ENCODE results near the gene SPTBN1. TPM values are rescaled to one million over a fixed set of nuclear protein-coding genes. Genes with fewer than 3 reads are reported as not detected.

The SPTBN1 gene
- total RNA-seq, 6 experiments from 2014 or later: 128 to 169 (median 159) TPM

DNA sequence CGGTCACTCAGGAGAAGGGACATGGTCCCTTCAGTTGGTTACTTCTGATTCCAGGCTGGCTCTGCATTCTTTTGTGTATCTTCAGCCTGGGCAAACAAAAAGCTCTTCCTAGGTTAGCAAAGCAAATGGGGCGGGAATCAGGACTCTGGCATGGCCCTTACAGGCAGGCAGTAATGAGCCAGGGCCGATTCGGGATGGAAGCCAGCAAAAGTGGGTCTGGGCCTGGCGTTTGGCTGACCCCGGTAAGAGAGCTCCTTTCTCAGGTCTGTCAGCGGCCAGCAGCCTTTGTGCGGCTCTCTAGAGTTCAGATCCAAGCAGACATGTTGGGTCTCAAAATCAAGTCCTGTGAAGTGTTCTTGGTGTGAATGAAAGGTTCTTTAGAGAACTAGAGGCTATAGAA is 185.9 kb downstream of the SPTBN1 start:
- DNase-seq: no peak
- Mint-ChIP-seq H3K36me3 (ENCODE audit: low read depth) (peaks cover 55% of the 10 kb centered on the region), H3K4me3 (no peak overlapping the region), H3K27me3 (ENCODE audit: insufficient read depth) (no peaks in the 10 kb centered on the region; the same call in 1 of the 2 replicates), H3K27ac (no peak overlapping the region), H3K9me3 (no peaks in the 10 kb centered on the region), H3K4me1 (ENCODE audit: low read depth) (peaks cover 12% of the 10 kb centered on the region; the same call in 1 of the 2 replicates)
- TF ChIP-seq, protein P1, sequence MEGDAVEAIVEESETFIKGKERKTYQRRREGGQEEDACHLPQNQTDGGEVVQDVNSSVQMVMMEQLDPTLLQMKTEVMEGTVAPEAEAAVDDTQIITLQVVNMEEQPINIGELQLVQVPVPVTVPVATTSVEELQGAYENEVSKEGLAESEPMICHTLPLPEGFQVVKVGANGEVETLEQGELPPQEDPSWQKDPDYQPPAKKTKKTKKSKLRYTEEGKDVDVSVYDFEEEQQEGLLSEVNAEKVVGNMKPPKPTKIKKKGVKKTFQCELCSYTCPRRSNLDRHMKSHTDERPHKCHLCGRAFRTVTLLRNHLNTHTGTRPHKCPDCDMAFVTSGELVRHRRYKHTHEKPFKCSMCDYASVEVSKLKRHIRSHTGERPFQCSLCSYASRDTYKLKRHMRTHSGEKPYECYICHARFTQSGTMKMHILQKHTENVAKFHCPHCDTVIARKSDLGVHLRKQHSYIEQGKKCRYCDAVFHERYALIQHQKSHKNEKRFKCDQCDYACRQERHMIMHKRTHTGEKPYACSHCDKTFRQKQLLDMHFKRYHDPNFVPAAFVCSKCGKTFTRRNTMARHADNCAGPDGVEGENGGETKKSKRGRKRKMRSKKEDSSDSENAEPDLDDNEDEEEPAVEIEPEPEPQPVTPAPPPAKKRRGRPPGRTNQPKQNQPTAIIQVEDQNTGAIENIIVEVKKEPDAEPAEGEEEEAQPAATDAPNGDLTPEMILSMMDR (IDR thresholded peaks at IDR 0.05): no peak

DNA sequence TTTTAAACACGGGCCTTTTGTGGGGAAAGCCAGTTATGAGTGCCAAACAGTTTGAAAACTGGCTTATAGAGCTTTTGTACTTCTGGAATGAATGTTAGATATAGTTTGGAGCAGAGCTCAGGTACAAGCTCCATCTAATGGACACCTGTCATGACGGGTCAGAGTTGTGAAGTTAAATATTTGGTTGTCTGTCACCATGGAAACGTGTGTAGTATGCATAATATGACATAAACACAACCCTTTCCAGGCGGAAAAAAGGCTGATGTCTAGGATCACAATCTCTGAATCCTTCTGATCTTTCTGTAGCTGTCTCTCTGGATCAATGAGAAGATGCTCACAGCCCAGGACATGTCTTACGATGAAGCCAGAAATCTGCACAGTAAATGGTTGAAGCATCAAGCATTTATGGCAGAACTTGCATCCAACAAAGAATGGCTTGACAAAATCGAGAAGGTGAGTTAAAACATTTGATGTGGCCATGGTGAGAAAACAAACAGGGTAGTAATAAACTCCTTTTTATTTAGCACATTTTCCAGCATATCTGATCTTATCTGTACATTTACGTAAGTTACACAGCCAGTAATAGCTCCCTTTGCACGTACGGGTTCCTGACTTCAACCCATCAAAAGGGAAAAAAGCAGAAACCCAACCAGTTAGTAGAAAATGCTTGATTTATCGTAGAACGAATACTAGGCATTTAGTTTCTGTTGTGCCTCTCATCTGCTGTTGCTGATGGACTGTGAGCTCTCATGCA is 186.7 kb downstream of the SPTBN1 start:
- Mint-ChIP-seq H3K27me3 (ENCODE audit: insufficient read depth) (no peaks in the 10 kb centered on the region; the same call in 1 of the 2 replicates), H3K4me3 (no peak overlapping the region), H3K27ac (no peak overlapping the region; the same call in 1 of the 2 replicates), H3K4me1 (ENCODE audit: low read depth) (peaks cover 12% of the 10 kb centered on the region; the same call in 1 of the 2 replicates), H3K9me3 (no peaks in the 10 kb centered on the region), H3K36me3 (ENCODE audit: low read depth) (peaks cover 53% of the 10 kb centered on the region)
- DNase-seq: no peak
- TF ChIP-seq, protein P1 (IDR thresholded peaks at IDR 0.05): no peak

DNA sequence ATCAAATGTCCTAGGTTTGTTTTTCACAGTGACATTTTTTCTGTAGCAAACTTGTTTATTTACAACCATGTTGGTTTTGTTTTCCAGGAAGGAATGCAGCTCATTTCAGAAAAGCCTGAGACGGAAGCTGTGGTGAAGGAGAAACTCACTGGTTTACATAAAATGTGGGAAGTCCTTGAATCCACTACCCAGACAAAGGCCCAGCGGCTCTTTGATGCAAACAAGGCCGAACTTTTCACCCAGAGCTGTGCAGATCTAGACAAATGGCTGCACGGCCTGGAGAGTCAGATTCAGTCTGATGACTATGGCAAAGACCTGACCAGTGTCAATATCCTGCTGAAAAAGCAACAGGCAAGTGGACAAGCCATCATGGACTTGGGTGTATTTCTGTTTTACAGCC is 188.1 kb downstream of the SPTBN1 start:
- no peak overlapping the region for H3K4me3 Mint-ChIP-seq
- no peak for DNase-seq
- H3K9me3 Mint-ChIP-seq: no peaks in the 10 kb centered on the region
- no peaks in the 10 kb centered on the region; the same call in 1 of the 2 replicates for H3K27me3 Mint-ChIP-seq (ENCODE audit: insufficient read depth)
- H3K4me1 Mint-ChIP-seq (ENCODE audit: low read depth): peaks cover 7% of the 10 kb centered on the region; the same call in 1 of the 2 replicates
- H3K36me3 Mint-ChIP-seq (ENCODE audit: low read depth): peaks cover 49% of the 10 kb centered on the region
- no peak overlapping the region for H3K27ac Mint-ChIP-seq
- TF ChIP-seq, protein P1 (IDR thresholded peaks at IDR 0.05): no peak

DNA sequence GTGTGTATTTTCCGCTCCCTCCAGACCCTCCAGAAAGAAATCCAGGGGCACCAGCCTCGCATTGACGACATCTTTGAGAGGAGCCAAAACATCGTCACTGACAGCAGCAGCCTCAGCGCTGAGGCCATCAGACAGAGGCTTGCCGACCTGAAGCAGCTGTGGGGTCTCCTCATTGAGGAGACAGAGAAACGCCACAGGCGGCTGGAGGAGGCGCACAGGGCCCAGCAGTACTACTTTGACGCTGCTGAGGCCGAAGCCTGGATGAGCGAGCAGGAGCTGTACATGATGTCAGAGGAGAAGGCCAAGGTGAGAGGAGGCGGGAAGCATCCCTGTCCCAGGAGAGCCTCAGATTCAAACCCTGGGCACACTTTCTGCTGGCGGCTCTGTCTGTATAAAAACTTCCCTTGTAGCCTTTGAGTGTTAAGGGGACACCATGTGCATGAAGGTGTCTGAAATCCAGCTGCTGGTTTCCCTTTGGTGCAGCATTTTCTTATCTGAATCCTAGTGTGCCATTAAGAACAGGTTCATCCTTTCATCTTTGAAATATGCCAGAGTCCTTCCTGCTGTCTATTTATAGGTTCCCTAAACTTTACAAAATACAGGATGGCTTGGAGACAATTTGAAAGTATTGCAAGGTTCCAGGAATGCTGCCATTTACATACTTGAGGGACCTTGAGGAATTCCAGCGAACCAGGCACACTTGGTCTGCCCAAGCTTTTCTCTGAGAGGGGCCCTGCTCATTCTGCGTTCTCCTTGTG is 190.2 kb downstream of the SPTBN1 start:
- Mint-ChIP-seq H3K9me3 (no peaks in the 10 kb centered on the region), H3K27ac (no peak overlapping the region; the same call in 1 of the 2 replicates), H3K36me3 (ENCODE audit: low read depth) (peaks cover 56% of the 10 kb centered on the region), H3K4me3 (no peak overlapping the region; the same call in 1 of the 2 replicates), H3K27me3 (ENCODE audit: insufficient read depth) (no peaks in the 10 kb centered on the region; the same call in 1 of the 2 replicates), H3K4me1 (ENCODE audit: low read depth) (no peaks in the 10 kb centered on the region)
- TF ChIP-seq, protein P1 (IDR thresholded peaks at IDR 0.05): no peak
- DNase-seq: no peak

DNA sequence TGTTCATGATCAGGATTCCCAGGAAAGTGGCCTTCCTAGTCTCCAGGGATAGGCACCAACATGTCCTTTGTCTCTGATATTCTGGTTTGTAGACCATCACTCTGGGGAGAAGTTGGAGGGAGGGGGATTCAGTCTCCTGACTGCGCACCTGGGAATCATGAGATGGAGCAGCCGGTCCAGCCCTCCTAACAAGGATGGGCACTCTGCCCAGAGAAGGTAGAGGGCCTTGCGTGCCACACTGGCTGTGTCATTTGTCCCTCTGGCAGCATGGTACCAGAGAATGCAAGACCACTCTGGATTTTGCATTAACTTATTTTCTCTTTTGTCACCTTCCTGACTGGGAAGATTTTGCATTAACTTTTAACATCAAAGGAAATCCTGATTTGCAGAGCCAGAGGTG is 192.1 kb downstream of the SPTBN1 start:
- Mint-ChIP-seq H3K27ac (no peak overlapping the region), H3K36me3 (ENCODE audit: low read depth) (peaks cover 60% of the 10 kb centered on the region), H3K9me3 (no peaks in the 10 kb centered on the region), H3K4me1 (ENCODE audit: low read depth) (peaks cover 11% of the 10 kb centered on the region), H3K4me3 (no peak overlapping the region), H3K27me3 (ENCODE audit: insufficient read depth) (no peaks in the 10 kb centered on the region; the same call in 1 of the 2 replicates)
- TF ChIP-seq, protein P1 (IDR thresholded peaks at IDR 0.05): no peak
- DNase-seq: no peak
